NT2/D1 (cell line): ENCODE results near the gene SYNE2.
"Not testable (repeated sequence)": the region's sequence is repeated elsewhere in the genome, so short reads cannot be mapped to it uniquely, and the experiment has no call there.

Experiments used
- SUZ12 ChIP-seq: IDR thresholded peaks from 2 replicates; pipeline ENCODE4 v1.6.1; 2011; ENCODE audit not compliant: insufficient read length, insufficient read depth; ENCODE audit errors: extremely low read depth
- ZNF274 ChIP-seq: IDR thresholded peaks from 2 replicates; pipeline ENCODE4 v1.6.1; 2011; ENCODE audit warnings: mild to moderate bottlenecking, low read depth, low read length

- TF ChIP-seq ZNF274, SUZ12: not testable (repeated sequence)
Observed at GRCh38 chr14:64182908-64183307, 330.1 kb downstream of the SYNE2 start.
